Activated CD4-positive, alpha-beta T cell treated with anti-CD3 and anti-CD28 coated beads for 36 hours (primary cell): Measurements from ENCODE around the gene RALGPS1. TPM values are rescaled to one million over a fixed set of nuclear protein-coding genes. Genes with fewer than 3 reads are reported as not detected.

ENCODE experiments used
- ATAC-seq: fragments of 200-7000 bp; cut with Tn5 transposase; one replicate; pipeline ENCODE4 v1.10.0; 2021; ENCODE audit warnings: mild to moderate bottlenecking, moderate library complexity
- CTCF ChIA-PET: fragments of 350-600 bp; sonication (Branson Sonifier 250); formaldehyde crosslinking; loops from one replicate; lab custom pipeline; 2021; ENCODE audit warnings: antibody characterized with exemption; lab: Charles Lee
- POLR2A ChIA-PET: fragments of 350-600 bp; sonication (Branson Sonifier 250); formaldehyde crosslinking; loops from one replicate; lab custom pipeline; 2021; ENCODE audit warnings: antibody characterized with exemption, inconsistent platforms; lab: Charles Lee
- DNase-seq: peaks from one replicate; pipeline ENCODE4 v3.0.0-alpha.2; 2020
- H3K27ac Mint-ChIP-seq: one replicate; pipeline ENCODE4 v1.8.0; 2021; ENCODE audit warnings: mixed read lengths
- H3K27me3 Mint-ChIP-seq: one replicate; pipeline ENCODE4 v1.8.0; 2021; ENCODE audit warnings: mixed read lengths
- H3K36me3 Mint-ChIP-seq: one replicate; pipeline ENCODE4 v1.8.0; 2021; ENCODE audit warnings: low read depth, mixed read lengths
- H3K4me1 Mint-ChIP-seq: one replicate; pipeline ENCODE4 v1.8.0; 2021; ENCODE audit warnings: mixed read lengths
- H3K4me3 Mint-ChIP-seq: one replicate; pipeline ENCODE4 v1.8.0; 2021; ENCODE audit warnings: mild to moderate bottlenecking, moderate library complexity, mixed read lengths
- H3K9me3 Mint-ChIP-seq: one replicate; pipeline ENCODE4 v1.8.0; 2021; ENCODE audit warnings: low read depth, mixed read lengths
- intact Hi-C, 2 experiments: fragments of 100-400 bp; cut with DNase I in 1 of 2; cut with micrococcal nuclease in 1 of 2; formaldehyde crosslinking; loops; one replicate each; pipeline versions ENCODE4 v1.14.2 to v1.15.1; 2022 to 2024; cut with DNase I, micrococcal nuclease
- total RNA-seq, 2 experiments: library from RNA; stranded (reverse); gene quantifications; one replicate each; pipeline ENCODE4 v1.2.3, GENCODE V29; 2021

The RALGPS1 gene
- total RNA-seq, 2 experiments from 2014 or later: 1.2 to 2.2 TPM

DNA sequence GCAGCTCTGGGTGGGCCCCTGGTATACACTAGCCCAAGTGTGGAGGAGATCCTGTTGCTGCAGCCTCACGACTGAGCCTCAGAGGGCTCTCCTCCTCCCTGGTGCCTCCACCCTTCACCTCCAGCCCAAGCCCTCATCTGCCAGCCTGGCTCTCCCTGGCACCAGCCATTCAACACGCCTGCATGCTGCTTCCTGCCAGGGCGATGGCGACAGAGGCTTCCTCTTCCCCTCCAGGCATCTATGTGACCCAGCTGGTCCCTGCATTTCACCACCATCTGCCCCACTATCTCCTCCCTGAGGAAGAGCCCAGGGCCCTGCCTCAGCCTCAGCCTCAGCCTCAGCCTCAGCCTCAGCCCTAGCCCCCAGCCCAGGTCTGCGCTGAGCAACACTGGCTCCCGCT lies 262.6 kb downstream of the RALGPS1 start:
- no peak overlapping the region for H3K4me3 Mint-ChIP-seq
- ATAC-seq: no peak
- H3K27me3 Mint-ChIP-seq: no peaks in the 10 kb centered on the region
- H3K4me1 Mint-ChIP-seq: no peaks in the 10 kb centered on the region
- intact Hi-C loops: no loop called here
- CTCF ChIA-PET: no interaction called here
- H3K9me3 Mint-ChIP-seq: no peaks in the 10 kb centered on the region
- H3K36me3 Mint-ChIP-seq: no peaks in the 10 kb centered on the region
- no peak overlapping the region for H3K27ac Mint-ChIP-seq
- POLR2A ChIA-PET: no interaction called here
- no peak for DNase-seq

DNA sequence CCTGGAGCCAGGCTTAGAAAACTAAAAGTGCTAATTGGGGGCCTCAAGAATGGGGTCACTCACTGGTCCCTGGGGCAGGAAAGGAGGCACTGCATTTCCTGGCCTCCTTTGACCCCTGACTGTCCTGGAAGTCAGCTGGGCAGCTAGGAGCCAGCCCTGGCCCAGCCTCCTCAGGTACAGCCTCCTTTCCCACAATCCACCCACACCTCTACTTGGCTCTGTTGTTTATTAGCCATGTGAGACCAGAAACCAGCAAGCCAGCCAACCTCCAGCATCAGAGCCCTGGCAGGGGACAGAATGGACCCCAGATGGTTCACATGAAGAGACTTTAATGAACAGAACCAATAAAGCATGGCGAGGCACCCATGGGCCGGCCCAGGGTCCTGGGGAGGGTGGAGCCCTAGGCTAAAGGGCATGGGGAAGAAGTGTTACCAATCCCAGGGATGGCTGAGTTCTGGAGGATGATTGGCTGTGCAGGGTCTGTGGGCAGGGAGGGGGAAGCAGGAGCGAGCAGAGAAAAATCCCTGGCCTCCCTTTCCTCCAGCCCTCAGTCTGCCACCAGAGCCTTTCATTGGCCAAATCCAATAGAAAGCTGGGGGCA lies 263.2 kb downstream of the RALGPS1 start:
- DNase-seq (no peak), ATAC-seq (no peak)
- Mint-ChIP-seq H3K36me3 (no peaks in the 10 kb centered on the region), H3K9me3 (no peaks in the 10 kb centered on the region), H3K27ac (no peak overlapping the region), H3K27me3 (no peaks in the 10 kb centered on the region), H3K4me3 (no peak overlapping the region), H3K4me1 (no peaks in the 10 kb centered on the region)
- intact Hi-C loops: no loop called here
- ChIA-PET CTCF (no interaction called here), POLR2A (no interaction called here)

DNA sequence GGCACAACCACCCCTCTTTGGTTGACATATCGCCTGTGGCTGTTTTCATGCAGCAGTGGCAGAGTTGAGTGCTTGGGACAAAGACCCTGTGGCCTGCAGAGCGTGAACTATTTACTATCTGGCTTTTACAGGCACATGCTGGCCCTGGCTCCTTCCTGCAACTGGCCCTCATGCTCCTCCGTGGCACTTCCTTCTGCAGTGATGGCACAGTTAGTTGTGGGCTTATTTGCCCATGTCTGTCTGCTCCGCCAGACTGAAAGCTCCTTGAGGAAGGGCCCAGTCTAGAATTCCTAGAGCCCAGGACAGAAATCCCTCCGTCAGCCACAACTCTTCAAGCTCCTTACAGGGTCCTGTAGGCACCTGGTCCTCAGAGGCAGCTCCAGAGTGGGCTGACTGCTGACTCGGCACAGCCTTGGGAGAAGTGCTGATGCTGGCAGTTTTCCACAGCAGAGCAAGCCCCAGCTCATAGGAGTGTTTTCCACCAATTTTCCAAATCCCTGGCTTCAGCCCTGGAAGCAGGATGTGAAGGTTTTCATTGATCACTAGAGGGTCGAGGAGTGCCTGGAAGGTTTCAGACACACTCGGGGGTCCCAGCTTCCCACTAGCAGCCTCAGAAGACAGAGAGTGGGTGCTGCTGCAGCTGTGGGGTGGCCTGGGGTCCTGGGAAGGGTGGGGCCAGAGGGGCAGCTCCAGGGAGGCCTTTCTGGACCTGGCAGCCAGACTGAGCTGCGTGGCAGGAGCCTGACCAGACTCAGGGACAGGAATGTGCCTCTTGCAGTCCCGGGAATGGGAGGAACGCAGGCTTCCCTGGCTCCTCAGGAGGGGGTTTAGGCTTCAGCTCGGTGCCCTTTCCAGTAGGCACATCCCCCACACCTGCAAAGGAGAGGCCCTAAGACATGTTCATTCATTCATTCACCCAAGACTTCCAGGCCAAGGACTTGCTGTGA lies 264.4 kb downstream of the RALGPS1 start:
- Mint-ChIP-seq H3K9me3 (no peaks in the 10 kb centered on the region), H3K4me3 (no peak overlapping the region), H3K27me3 (no peaks in the 10 kb centered on the region), H3K27ac (no peak overlapping the region), H3K36me3 (no peaks in the 10 kb centered on the region), H3K4me1 (no peaks in the 10 kb centered on the region)
- POLR2A ChIA-PET: no interaction called here
- CTCF ChIA-PET: interaction anchor here (0.5 to 1.2 kb wide), 5 partner anchors 12 to 269 kb away, joined by 3 to 4 read pairs (median 4); no protein-coding TSS in a partner anchor
- no peak for DNase-seq
- intact Hi-C loops: no loop called here
- ATAC-seq: no peak

DNA sequence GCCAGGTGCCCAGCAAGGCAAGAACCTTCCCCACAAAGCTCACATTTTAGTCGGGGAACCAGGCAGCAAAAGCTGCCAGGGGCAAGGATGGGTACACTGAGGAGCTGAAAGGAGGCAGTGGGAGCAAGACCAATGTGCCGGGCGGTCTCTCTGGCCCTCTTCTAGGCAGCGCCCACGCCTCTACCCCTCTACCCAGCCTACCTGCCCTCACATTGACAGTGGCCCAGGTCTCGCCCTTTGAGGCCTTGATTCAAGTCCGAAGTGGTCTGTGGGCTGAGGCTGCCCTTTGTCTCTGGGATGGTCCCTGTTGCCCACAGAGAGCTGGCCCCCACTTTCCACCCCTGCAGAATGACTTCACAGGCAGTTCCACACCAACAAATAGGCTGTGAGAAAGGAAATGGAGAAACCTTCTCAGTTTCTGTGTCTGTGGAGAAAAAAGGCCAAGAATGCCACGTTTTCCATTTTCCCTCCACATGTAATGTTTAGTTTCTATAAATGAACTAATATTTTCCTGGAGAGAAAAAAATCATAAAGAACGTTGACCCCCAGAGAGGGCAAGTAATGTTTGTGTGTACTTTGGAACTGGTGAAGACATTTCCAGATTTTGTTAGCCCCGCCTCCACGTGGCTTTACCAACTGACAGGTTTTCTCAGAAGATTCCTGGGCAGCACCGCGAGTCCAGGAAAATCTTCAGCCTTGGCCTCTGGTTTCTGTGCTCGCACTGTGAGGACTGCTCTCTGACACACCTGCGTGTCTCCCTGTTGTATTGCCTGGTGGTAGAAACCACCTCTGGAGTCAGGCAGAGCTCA lies 265.3 kb downstream of the RALGPS1 start:
- Mint-ChIP-seq H3K36me3 (no peaks in the 10 kb centered on the region), H3K27me3 (no peaks in the 10 kb centered on the region), H3K27ac (no peak overlapping the region), H3K4me1 (no peaks in the 10 kb centered on the region), H3K4me3 (no peak overlapping the region), H3K9me3 (no peaks in the 10 kb centered on the region)
- ChIA-PET POLR2A (no interaction called here), CTCF (interaction anchor here (0.6 to 1.2 kb wide), 2 partner anchors 18 to 239 kb away, joined by 4 read pairs; no protein-coding TSS in a partner anchor)
- no peak for ATAC-seq
- no peak for DNase-seq
- intact Hi-C loops: no loop called here

DNA sequence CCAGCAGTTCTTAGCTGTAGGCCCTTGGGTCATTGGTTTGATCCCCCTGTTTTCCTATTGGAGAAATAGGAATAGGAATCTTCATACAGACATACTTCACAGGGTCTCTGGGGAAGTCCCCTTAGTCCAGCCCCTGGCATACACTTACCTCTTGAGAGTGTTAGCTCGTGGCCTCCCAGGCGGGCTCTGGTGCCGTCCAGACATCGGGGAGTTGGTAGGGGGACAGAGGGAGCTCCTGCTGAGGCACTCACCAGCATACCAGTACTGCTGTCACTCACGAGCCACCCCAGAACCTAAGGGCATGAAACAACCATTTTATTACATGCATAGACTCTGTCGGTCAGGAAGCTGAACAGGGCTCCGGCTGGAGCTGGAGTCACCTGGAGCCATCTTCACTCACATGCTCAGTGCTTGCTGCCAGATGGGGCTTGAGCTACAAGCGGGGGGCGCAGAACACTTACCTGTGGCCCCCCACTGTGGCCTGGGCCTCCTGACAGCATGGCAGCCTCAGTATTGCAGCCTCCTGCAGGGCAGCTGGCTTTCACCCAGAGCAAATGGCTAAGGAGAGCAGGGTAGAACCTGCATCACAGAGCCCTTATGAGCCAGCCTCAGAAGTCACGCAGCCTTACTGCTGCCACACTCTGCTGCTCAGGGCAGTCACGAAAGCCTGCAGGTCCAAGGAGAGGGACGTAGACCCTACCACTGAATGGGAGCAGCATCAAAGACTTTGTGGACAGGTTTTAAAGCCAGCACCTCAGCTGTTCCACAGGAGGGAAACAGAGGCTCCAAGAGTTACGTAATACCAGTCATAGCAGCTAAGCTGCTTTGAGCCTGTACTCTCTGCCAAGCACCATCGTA lies 266.1 kb downstream of the RALGPS1 start:
- H3K9me3 Mint-ChIP-seq: no peaks in the 10 kb centered on the region
- ChIA-PET POLR2A (no interaction called here), CTCF (no interaction called here)
- H3K4me1 Mint-ChIP-seq: no peaks in the 10 kb centered on the region
- DNase-seq (no peak), ATAC-seq (no peak)
- H3K36me3 Mint-ChIP-seq: no peaks in the 10 kb centered on the region
- no peak overlapping the region for H3K27ac Mint-ChIP-seq
- no peaks in the 10 kb centered on the region for H3K27me3 Mint-ChIP-seq
- intact Hi-C loops: no loop called here
- H3K4me3 Mint-ChIP-seq: no peak overlapping the region

DNA sequence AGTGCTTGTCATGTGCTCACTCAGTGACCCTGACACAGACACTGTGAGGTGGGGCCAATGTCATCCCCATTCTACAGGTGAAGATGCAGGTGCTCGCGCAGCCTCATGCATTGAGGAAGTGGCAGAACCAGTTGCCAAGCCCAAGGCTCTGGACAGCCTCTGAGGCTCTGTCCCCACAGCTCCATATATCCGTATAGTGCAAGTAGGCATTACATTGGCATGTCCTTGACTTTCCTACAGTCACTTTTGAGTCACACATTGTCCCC lies 266.7 kb downstream of the RALGPS1 start:
- CTCF ChIA-PET: no interaction called here
- POLR2A ChIA-PET: no interaction called here

DNA sequence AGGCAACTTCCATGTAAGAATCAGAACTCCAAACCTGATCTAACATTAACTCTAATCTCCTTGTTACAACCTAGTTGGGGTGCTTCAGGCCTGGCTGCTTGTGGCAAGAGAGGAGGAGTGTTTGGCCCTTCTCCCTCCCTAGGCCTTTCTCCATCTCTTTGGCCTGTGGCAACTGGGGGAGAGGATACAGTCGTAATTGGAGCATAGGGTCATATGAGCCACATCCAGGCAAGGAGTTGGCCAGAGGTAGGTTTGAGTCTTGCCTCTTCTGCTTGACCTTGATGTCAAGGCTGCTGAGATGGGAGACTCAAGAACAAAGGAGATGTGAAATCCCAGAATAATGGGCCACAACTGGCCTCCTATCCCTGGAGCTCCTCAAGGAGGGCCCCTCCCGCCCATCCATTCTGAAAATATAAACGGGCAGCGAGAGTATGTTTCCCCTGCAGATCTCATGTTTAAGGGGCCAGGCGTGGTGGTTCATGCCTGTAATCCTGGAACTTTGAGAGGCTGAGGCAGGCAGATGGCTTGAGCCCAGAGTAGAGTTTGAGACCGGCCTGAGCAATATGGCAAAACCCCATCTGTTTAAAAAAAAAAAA lies 267.1 kb downstream of the RALGPS1 start:
- Mint-ChIP-seq H3K36me3 (no peaks in the 10 kb centered on the region), H3K4me3 (no peak overlapping the region), H3K27ac (no peak overlapping the region), H3K27me3 (no peaks in the 10 kb centered on the region), H3K4me1 (no peaks in the 10 kb centered on the region), H3K9me3 (no peaks in the 10 kb centered on the region)
- intact Hi-C loops: no loop called here
- POLR2A ChIA-PET: no interaction called here
- ATAC-seq (no peak), DNase-seq (no peak)
- CTCF ChIA-PET: no interaction called here

More for the DNA sequence above, 266.7 kb downstream of the RALGPS1 start:
- H3K9me3 Mint-ChIP-seq: no peaks in the 10 kb centered on the region
- intact Hi-C loops: no loop called here
- H3K27me3 Mint-ChIP-seq: no peaks in the 10 kb centered on the region
- ATAC-seq (no peak), DNase-seq (no peak)
- H3K36me3 Mint-ChIP-seq: no peaks in the 10 kb centered on the region
- no peak overlapping the region for H3K4me3 Mint-ChIP-seq
- H3K27ac Mint-ChIP-seq: no peak overlapping the region
- H3K4me1 Mint-ChIP-seq: no peaks in the 10 kb centered on the region

DNA sequence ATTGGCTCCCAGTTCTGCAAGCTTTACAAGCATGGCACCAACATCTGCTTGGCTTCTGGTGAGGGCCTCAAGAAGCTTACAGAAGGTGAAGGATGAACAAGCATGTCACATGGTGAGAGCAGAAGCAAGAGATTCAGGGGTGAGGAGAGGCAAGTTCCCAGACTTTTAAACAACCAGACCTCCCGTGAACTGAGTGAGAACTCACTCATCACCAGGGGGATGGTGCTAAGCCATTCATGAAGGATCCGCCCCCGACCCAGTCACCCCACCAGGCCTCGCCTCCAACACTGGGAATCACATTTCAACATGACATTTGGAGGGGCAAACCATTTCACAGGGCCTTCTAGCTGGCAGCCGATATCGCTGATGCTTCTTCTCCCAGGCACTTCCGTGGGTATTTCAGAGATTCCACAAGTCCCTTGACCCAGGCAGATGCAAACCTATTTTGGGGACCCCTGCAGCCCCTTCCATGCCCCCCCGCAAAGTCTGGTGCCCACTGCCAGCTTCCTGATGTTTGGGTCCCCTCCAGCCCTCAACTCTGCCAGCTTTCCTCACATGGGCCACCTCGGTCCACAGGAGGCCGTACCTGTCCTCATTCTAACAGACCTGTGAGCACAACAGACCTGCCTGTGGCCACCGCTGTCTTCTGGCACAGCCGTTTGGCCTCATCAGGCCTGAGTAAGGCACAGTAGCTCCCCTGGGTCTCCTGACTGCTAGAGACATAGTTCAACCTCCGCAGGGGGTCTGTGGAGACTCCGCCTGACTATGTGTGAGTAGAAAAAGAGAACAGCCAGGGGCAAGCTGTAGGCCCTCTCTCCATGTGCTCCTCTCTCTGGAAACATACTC lies 268.5 kb downstream of the RALGPS1 start:
- intact Hi-C loops: no loop called here
- no peaks in the 10 kb centered on the region for H3K36me3 Mint-ChIP-seq
- H3K9me3 Mint-ChIP-seq: no peaks in the 10 kb centered on the region
- ATAC-seq (no peak), DNase-seq (no peak)
- POLR2A ChIA-PET: no interaction called here
- CTCF ChIA-PET: interaction anchor here (1.8 kb wide), 1 partner anchor 242 kb away, joined by 7 read pairs; no protein-coding TSS in a partner anchor
- H3K4me1 Mint-ChIP-seq: no peaks in the 10 kb centered on the region
- no peak overlapping the region for H3K4me3 Mint-ChIP-seq
- no peaks in the 10 kb centered on the region for H3K27me3 Mint-ChIP-seq
- H3K27ac Mint-ChIP-seq: no peak overlapping the region

DNA sequence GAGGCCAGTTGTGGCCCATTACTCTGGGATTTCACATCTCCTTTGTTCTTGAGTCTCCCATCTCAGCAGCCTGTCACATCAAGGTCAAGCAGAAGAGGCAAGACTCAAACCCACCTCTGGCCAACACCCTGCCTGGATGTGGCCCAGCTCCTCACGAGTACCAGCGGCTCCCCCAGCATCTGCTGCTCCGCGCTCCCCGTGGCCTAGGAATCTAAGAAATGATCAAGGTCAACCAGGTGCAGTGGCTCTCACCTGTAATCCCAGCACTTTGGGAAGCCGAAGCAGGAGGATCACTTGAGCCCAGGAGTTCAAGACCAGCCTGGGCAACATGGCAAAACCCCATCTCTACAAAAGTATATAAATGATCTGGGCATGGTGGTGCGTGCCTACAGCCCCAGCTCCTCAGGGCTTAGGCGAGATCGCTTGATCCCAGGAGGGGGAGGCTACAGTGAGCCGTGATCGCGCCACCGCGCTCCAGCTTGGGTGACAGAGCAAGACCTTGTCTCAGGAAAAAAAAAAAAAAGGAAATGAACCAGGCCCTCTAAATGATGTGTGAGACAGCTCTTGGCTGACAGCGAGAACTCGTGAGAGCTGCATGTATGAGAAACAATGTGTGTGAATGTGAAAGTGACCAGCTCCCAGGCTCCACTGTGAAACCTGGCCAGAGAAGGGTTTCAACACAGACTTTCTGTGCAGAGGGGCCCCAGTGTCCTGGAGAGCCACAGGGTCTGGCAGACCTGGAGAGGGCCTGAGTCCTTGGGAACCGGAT lies 269.4 kb downstream of the RALGPS1 start:
- intact Hi-C loops: no loop called here
- ATAC-seq: no peak
- Mint-ChIP-seq H3K4me3 (no peak overlapping the region), H3K36me3 (no peaks in the 10 kb centered on the region), H3K27me3 (no peaks in the 10 kb centered on the region), H3K27ac (no peak overlapping the region), H3K9me3 (no peaks in the 10 kb centered on the region), H3K4me1 (no peaks in the 10 kb centered on the region)
- DNase-seq: no peak
- ChIA-PET POLR2A (no interaction called here), CTCF (interaction anchor here (1.8 kb wide), 1 partner anchor 243 kb away, joined by 7 read pairs; no protein-coding TSS in a partner anchor)
